ENCODE measurements around the gene RAB11FIP4.

DNA sequence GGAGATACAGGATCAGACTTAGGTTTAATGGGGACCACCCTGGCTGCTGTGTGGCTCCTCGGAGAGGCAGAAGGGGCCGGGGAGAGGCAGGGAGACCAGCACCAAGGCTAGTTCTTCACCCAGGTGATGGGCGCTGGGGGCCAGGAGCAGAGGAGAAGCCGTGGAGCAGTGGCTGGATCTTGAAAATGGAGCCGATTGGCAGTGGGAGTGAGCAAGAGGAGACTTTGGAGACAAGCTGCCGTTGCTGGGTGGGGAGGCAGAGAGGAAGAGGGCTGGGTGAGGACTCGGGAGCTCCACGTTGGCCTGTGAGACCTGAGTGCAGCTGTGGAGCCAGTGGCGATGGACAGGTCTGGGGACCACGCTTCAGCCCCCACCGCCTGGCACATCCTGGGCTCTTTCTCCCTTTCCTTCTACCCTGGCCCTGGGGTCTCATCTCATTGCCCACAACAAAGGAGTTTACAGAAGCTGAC is 9.0 kb downstream of the RAB11FIP4 start:
- TF ChIP-seq EP300 (IDR thresholded peaks at IDR 0.05) (no peak), POLR2A (IDR thresholded peaks at IDR 0.05) (no peak)
